HG02938 (cell line): Measurements from ENCODE around the gene YBEY.

Experiments
- ATAC-seq: cut with Tn5 transposase; IDR thresholded peaks from one replicate; pipeline ENCODE4 v1.9.1; 2021; ENCODE audit warnings: mild to moderate bottlenecking, moderate library complexity; ENCODE audit not compliant: unreplicated experiment

Gene YBEY

GRCh38 chr21:46264046-46264689, 22.0 kb upstream of the YBEY start:
- no peak for ATAC-seq

GRCh38 chr21:46264690-46265144, 21.4 kb upstream of the YBEY start:
- no peak for ATAC-seq

- ATAC-seq: no peak
Observed at GRCh38 chr21:46265736-46266525, 20.2 kb upstream of the YBEY start.

- ATAC-seq: no peak
Observed at GRCh38 chr21:46266946-46267345, 19.2 kb upstream of the YBEY start.

- ATAC-seq: no peak
Observed at GRCh38 chr21:46268371-46268770, 17.8 kb upstream of the YBEY start.

- no peak for ATAC-seq
Observed at GRCh38 chr21:46269466-46269865, 16.7 kb upstream of the YBEY start.

GRCh38 chr21:46273341-46273740, 12.8 kb upstream of the YBEY start:
- no peak for ATAC-seq

- no peak for ATAC-seq
Observed at GRCh38 chr21:46274797-46275390, 11.2 kb upstream of the YBEY start.

GRCh38 chr21:46284077-46284644, 2.0 kb upstream of the YBEY start:
- no peak for ATAC-seq

GRCh38 chr21:46284733-46285132, 1.4 kb upstream of the YBEY start:
- no peak for ATAC-seq

GRCh38 chr21:46285206-46285661, 908 bp upstream of the YBEY start, which contains the start of gene MCM3AP:
TSS of gene MCM3AP (minus strand) at chr21:46285611. CDS start at chr21:46285286, 325 bp downstream.
- no peak for ATAC-seq

GRCh38 chr21:46286648-46287002, 483 bp downstream of the YBEY start:
- ATAC-seq: no peak

- no peak for ATAC-seq
Observed at GRCh38 chr21:46287541-46287940, 1.4 kb downstream of the YBEY start.

- ATAC-seq: no peak
Observed at GRCh38 chr21:46289655-46290179, 3.6 kb downstream of the YBEY start.

GRCh38 chr21:46291561-46291960, 5.4 kb downstream of the YBEY start:
- ATAC-seq: no peak

- ATAC-seq: no peak
Observed at GRCh38 chr21:46294647-46295176, 8.6 kb downstream of the YBEY start.

GRCh38 chr21:46295177-46295770, 9.1 kb downstream of the YBEY start:
- no peak for ATAC-seq

GRCh38 chr21:46295996-46296752, 10.0 kb downstream of the YBEY start:
- no peak for ATAC-seq

GRCh38 chr21:46297338-46298271, 11.5 kb downstream of the YBEY start:
- ATAC-seq: no peak
